Activated effector memory CD4-positive, alpha-beta T cell treated with Interleukin-2 at 50 U/mL for 16 hours (primary cell): ENCODE measurements around the gene PCDHGB7.
"Not testable (repeated sequence)": the region's sequence is repeated elsewhere in the genome, so short reads cannot be mapped to it uniquely, and the experiment has no call there.

ENCODE experiments used
- DNase-seq: peaks from one replicate; pipeline ENCODE4 v3.0.0-alpha.2; 2020

Gene PCDHGB7

DNA sequence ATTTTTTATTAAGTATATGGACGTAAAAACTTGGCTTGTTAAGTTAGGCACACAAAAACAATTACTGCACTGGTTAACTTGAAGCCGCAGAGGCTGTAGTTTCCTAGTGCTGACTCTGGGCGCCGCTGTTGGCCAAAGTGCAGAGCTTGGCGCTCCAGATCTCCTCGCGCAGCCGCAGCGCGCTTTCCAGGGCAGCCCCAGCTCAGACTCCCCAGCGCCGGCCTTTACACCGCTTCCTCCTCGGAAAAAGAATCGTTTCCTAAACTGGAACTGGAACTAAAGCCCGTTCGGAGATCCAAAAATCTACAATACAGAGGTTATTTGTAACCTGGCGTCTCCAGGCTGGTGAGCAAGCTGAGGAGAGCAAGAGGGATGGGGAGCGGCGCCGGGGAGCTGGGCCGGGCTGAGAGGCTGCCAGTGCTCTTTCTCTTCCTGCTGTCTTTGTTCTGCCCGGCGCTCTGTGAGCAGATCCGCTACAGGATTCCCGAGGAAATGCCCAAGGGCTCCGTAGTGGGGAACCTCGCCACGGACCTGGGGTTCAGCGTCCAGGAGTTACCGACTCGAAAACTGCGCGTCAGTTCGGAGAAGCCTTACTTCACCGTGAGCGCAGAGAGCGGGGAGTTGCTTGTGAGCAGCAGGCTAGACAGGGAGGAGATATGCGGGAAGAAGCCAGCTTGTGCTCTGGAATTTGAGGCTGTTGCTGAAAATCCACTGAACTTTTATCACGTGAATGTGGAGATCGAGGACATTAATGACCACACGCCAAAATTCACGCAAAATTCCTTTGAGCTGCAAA, 19.5 kb upstream of the PCDHGB7 start, which contains the start of gene PCDHGB5:
TSS of gene PCDHGB5 (plus strand) at position 192 of the 796 bp plus-strand sequence. CDS start at position 373, 181 bp downstream.
- DNase-seq, result not testable (repeated sequence)

DNA sequence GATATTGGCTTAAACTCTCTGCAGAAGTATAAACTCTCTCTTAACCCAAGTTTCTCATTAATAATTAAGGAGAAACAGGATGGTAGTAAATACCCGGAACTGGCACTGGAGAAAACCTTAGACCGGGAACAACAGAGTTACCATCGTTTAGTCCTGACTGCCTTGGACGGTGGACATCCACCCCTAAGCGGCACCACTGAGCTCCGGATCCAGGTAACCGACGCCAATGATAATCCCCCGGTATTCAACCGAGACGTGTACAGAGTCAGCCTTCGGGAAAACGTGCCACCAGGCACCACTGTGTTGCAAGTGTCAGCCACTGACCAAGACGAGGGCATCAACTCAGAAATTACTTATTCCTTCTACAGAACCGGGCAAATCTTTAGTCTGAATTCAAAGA, 18.9 kb upstream of the PCDHGB7 start:
- no peak for DNase-seq

DNA sequence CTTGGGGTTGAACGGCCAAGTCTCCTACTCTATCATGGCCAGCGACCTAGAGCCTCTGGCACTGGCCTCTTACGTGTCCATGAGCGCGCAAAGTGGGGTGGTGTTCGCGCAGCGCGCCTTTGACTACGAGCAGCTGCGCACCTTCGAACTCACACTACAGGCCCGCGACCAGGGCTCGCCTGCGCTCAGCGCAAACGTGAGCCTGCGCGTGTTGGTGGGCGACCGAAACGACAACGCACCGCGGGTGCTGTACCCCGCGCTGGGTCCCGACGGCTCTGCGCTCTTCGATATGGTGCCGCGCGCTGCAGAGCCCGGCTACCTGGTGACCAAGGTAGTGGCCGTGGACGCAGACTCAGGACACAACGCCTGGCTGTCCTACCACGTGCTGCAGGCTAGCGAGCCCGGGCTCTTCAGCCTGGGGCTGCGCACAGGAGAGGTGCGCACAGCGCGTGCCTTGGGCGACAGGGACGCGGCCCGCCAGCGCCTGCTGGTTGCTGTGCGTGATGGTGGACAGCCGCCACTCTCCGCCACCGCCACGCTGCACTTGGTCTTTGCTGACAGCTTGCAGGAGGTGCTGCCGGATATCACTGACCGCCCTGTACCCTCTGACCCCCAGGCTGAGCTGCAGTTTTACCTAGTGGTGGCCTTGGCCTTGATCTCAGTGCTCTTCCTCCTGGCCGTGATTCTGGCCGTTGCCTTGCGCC, 17.8 kb upstream of the PCDHGB7 start:
- no peak for DNase-seq

DNA sequence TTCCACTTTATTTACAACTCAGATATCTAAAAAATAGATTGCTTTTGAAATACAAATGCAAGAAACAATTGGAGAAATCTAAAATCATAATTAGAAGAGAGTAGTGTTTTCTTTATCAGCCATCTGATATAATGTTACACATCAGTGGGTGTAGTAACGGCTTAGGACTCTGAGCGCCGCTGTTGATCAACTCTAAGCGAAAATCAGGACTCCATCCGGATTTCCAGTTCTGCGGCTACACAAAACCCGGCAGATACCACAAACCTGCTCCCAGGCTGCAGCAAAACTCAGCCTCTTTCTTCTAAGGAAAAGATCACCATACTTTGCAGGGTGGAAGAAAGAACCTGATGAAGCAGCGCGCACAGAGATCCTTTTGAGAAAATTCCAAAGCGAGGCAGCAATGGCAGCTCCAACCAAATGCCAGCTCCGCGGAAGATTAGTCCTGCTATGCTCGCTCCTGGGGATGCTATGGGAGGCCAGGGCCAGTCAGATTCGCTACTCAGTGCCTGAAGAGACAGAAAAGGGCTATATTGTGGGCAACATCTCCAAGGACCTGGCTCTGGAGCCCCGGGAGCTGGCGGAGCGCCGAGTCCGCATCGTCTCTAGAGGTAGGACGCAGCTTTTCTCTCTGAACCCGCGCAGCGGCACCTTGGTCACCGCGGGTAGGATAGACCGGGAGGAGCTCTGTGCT, 14.8 kb upstream of the PCDHGB7 start, which contains the start of gene PCDHGA9:
TSS of gene PCDHGA9 (plus strand) at position 226 of the 691 bp plus-strand sequence. CDS start at position 401, 175 bp downstream.
- DNase-seq, result no peak

DNA sequence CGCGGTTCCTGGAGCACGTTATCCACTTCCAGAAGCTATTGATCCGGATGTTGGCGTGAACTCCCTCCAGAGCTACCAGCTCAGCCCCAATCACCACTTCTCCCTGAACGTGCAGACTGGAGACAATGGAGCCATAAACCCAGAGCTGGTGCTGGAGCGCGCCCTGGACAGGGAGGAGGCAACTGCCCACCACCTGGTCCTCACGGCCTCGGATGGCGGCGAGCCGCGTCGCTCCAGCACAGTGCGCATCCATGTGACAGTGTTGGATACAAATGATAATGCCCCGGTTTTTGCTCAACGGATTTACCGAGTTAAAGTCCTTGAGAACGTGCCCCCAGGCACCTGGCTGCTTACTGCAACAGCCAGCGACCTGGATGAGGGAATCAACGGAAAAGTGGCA, 14.1 kb upstream of the PCDHGB7 start:
- no peak for DNase-seq

DNA sequence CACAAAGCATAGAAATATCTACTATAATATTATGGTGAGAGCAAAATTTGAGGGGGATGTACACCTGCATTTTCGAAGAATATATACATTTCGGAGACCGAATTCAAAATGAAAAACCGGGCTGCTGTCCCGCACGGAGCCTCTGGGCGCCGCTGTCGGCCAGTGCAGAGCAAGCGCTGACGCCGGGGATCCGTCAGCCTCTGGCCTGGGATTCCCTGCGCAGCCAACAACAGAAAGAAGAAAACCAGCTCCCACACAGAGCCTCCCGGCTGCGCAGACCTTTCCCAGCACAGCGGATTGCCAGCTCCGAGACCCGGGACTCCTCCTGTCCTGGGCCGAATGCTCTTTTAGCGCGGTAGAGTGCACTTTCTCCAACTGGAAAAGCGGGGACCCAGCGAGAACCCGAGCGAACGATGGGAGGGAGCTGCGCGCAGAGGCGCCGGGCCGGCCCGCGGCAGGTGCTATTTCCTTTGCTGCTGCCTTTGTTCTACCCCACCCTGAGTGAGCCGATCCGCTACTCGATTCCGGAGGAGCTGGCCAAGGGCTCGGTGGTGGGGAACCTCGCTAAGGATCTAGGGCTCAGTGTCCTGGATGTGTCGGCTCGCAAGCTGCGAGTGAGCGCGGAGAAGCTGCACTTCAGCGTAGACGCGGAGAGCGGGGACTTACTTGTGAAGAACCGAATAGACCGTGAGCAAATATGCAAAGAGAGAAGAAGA, 9.5 kb upstream of the PCDHGB7 start, which contains the start of gene PCDHGB6:
TSS of gene PCDHGB6 (plus strand) at position 232 of the 716 bp plus-strand sequence. CDS start at position 414, 182 bp downstream.
- DNase-seq, result not testable (repeated sequence)

DNA sequence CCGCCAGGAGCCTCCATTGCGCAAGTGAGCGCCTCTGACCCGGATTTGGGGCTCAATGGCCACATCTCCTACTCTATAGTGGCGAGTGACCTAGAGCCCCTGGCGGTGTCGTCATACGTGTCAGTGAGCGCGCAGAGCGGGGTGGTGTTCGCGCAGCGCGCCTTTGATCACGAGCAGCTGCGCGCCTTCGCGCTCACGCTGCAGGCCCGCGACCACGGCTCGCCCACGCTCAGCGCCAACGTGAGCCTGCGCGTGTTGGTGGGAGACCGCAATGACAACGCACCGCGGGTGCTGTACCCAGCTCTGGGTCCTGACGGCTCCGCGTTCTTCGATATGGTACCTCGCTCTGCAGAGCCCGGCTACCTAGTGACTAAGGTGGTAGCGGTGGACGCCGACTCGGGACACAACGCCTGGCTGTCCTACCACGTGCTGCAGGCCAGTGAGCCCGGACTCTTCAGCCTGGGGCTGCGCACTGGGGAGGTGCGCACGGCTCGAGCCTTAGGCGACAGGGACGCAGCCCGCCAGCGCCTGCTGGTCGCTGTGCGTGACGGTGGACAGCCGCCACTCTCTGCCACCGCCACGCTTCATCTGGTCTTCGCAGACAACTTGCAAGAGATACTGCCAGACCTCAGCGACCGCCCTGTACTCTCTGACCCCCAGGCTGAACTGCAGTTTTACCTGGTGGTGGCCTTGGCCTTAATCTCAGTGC, 7.7 kb upstream of the PCDHGB7 start:
- DNase-seq, result no peak

DNA sequence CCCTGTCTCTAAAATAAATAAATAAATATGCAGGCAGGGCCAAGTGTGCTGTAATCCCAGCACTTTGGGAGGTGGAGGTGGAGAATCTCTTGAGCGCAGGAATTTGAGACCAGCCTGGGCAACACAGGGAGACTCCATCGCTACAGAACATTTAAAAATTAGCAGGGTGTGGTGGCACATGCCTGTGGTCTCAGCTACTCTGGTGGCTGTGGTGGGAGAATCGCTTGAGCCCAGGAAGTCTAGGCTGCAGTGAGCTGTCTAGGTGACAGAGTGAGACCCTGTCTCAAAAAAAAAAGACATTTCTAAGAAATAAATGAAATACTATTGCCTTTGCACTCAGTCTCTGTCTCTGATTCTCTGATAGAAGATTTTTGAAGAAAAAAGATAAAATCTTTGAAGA, 5.9 kb upstream of the PCDHGB7 start:
- no peak for DNase-seq

DNA sequence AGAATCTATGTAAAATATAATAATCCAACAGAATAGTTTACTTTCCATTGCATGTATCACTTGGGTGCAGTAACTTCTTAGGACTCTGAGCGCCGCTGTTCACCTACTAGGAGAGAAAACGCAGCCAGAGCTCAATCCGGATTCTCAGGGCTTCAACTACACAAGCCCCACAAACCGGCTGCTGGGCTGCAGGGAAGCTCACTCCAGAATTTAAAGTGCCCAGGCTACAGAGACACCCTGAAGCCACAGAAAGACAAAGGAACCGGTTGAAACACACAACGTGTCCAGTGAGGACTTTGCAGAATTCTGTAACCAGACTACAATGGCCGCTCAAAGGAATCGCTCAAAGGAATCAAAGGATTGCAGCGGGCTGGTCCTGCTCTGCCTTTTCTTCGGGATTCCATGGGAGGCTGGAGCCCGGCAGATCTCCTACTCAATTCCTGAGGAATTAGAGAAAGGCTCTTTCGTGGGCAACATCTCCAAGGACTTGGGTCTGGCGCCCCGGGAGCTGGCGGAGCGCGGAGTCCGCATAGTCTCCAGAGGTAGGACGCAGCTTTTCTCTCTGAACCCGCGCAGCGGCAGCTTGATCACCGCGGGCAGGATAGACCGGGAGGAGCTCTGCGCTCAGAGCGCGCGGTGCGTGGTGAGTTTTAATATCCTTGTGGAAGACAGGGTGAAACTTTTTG, 4.5 kb upstream of the PCDHGB7 start, which contains the start of gene PCDHGA10:
TSS of gene PCDHGA10 (plus strand) at position 134 of the 686 bp plus-strand sequence. CDS start at position 323, 189 bp downstream.
- peak; percentile 33 for DNase-seq

DNA sequence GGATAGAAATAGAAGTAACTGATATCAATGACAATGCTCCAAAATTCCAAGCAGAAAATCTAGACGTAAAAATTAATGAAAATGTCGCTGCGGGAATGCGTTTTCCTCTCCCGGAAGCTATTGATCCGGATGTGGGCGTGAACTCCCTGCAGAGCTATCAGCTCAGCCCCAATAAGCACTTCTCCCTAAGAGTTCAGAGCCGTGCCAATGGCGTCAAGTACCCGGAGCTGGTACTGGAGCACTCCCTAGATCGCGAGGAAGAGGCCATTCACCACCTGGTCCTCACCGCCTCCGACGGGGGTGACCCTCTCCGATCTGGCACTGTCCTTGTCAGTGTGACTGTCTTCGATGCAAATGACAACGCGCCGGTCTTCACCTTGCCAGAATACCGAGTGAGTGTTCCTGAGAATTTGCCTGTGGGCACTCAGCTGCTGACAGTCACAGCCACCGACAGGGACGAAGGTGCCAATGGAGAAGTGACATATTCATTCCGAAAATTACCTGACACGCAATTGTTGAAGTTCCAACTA, 3.9 kb upstream of the PCDHGB7 start:
- DNase-seq, result no peak

DNA sequence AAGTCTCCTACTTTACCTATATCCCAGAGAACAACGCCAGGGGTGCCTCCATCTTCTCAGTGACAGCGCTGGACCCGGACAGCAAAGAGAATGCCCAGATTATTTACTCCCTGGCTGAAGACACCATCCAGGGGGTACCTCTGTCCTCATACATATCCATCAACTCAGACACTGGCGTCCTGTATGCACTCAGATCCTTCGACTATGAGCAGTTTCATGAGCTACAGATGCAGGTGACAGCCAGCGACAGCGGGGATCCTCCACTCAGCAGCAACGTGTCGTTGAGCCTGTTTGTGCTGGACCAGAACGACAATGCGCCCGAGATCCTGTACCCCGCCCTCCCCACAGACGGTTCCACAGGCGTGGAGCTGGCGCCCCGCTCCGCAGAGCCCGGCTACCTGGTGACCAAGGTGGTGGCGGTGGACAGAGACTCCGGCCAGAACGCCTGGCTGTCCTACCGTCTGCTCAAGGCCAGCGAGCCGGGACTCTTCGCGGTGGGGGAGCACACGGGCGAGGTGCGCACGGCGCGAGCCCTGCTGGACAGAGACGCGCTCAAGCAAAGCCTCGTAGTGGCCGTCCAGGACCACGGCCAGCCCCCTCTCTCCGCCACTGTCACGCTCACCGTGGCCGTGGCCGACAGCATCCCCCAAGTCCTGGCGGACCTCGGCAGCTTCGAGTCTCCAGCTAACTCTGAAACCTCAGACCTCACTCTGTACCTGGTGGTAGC, 2.8 kb upstream of the PCDHGB7 start:
- not testable (repeated sequence) for DNase-seq

DNA sequence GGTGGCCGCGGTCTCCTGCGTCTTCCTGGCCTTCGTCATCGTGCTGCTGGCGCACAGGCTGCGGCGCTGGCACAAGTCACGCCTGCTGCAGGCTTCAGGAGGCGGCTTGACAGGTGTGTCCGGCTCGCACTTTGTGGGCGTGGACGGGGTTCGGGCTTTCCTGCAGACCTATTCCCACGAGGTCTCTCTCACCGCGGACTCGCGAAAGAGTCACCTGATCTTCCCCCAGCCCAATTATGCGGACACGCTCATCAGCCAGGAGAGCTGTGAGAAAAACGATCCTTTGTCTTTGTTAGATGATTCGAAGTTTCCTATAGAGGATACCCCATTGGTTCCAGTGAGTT, 2.2 kb upstream of the PCDHGB7 start:
- not testable (repeated sequence) for DNase-seq

DNA sequence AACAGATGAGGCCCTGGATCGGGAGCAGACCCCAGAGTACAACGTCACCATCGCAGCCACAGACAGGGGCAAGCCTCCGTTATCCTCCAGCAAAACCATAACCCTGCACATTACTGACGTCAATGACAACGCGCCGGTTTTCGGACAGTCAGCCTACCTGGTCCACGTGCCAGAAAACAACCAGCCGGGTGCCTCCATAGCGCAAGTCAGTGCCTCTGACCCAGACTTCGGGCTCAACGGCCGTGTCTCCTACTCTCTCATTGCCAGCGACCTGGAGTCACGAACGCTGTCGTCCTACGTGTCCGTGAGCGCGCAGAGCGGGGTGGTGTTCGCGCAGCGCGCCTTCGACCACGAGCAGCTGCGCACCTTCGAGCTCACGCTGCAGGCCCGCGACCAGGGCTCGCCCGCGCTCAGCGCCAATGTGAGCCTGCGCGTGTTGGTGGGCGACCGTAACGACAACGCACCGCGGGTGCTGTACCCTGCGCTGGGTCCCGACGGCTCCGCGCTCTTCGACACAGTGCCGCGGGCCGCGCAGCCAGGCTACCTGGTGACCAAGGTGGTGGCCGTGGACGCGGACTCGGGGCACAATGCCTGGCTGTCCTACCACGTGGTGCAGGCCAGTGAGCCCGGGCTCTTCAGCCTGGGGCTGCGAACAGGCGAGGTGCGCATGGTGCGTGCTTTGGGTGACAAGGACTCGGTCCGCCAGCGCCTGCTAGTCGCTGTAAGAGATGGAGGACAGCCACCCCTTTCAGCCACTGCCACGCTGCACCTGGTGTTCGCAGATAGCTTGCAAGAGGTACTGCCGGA, 1.8 kb downstream of the PCDHGB7 start:
- no peak for DNase-seq

DNA sequence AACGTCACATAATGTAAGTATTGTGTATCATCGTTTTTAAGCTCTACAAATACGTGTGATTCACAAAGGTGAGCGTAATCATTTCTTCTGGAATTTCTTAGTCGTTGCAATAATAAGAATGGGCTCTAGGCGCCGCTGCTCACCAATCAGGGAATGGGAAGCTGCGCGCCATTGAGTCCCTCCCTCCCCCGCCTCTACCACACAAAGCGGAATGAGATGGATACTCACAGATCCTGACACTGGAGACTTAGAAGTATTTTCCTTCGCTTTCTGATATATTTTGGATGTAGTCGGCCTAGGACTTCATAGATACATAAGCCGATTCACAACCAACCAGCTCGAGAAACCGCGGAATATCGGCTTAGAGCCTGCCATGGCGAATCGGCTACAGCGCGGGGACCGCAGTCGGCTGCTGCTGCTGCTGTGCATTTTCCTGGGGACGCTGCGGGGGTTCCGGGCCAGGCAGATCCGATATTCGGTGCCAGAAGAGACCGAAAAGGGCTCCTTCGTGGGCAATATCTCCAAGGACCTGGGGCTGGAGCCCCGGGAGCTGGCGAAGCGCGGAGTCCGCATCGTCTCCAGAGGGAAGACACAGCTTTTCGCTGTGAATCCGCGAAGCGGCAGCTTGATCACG, 3.5 kb downstream of the PCDHGB7 start, which contains the start of gene PCDHGA11:
TSS of gene PCDHGA11 (plus strand) at position 197 of the 634 bp plus-strand sequence. CDS start at position 374, 177 bp downstream.
- DNase-seq, result no peak

DNA sequence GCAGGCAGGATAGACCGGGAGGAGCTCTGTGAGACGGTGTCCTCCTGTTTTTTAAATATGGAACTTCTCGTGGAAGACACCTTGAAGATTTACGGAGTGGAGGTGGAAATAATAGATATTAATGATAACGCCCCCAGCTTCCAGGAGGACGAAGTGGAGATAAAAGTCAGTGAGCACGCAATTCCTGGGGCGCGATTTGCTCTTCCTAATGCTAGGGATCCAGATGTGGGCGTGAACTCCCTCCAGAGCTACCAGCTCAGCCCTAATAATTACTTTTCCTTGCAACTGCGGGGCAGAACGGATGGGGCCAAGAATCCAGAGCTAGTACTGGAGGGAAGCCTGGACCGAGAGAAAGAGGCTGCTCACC, 4.0 kb downstream of the PCDHGB7 start:
- no peak for DNase-seq

DNA sequence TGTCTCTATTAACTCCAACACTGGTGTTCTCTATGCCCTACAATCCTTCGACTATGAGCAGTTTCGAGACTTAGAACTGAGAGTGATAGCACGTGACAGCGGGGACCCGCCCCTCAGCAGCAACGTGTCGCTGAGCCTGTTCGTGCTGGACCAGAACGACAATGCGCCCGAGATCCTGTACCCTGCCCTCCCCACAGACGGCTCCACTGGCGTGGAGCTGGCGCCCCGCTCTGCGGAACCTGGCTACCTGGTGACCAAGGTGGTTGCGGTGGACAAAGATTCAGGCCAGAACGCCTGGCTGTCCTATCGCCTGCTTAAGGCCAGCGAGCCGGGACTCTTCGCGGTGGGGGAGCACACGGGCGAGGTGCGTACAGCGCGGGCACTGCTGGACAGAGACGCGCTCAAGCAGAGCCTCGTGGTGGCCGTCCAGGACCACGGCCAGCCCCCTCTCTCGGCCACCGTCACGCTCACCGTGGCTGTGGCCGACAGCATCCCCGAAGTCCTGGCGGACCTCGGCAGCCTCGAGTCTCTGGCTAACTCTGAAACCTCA, 5.3 kb downstream of the PCDHGB7 start:
- DNase-seq, result no peak

DNA sequence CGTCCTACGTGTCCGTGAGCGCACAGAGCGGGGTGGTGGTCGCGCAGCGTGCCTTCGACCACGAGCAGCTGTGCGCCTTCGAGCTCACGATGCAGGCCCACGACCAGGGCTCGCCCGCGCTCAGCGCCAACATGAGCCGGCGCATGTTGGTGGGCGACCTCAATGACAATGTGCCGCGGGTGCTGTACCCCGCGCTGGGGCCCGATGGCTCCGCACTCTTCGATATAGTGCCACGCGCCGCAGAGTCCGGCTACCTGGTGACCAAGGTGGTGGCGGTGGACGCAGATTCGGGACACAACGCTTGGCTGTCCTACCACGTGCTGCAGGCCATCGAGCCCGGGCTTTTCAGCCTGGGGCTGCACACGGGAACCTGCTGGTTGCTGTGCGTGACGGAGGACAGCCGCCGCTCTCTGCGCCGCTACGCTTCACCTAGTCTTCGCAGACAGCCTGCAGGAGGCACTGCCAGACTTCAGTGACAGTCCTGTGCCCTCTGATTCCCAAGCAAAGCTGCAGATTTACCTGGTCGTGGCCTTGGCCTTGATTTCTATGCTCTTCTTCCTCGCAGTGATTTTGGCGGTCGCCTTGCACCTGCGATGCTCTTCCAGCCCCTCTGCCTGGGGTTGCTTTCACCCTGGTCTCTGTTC, 10.4 kb downstream of the PCDHGB7 start:
- DNase-seq, result no peak
